Activated CD4-positive, alpha-beta T cell treated with anti-CD3 and anti-CD28 coated beads for 1 hour (primary cell): ENCODE measurements around the gene OR2T27.
"Not testable (repeated sequence)": the region's sequence is repeated elsewhere in the genome, so short reads cannot be mapped to it uniquely, and the experiment has no call there.

ENCODE experiments used
- DNase-seq: peaks from one replicate; pipeline ENCODE4 v3.0.0-alpha.2; 2020

The OR2T27 gene

GRCh38 chr1:248639652-248640051 is 15.7 kb downstream of the OR2T27 start:
- not testable (repeated sequence) for DNase-seq

- DNase-seq: not testable (repeated sequence)
These were observed 18.7 kb downstream of the OR2T27 start for GRCh38 chr1:248636612-248637011.

GRCh38 chr1:248634991-248635390 is 20.3 kb downstream of the OR2T27 start, which contains the start of gene OR2T11:
Gene OR2T11 (minus strand): TSS chr1:248635091. CDS start chr1:248627128, 7,963 bp downstream.
- DNase-seq: not testable (repeated sequence)

DNA sequence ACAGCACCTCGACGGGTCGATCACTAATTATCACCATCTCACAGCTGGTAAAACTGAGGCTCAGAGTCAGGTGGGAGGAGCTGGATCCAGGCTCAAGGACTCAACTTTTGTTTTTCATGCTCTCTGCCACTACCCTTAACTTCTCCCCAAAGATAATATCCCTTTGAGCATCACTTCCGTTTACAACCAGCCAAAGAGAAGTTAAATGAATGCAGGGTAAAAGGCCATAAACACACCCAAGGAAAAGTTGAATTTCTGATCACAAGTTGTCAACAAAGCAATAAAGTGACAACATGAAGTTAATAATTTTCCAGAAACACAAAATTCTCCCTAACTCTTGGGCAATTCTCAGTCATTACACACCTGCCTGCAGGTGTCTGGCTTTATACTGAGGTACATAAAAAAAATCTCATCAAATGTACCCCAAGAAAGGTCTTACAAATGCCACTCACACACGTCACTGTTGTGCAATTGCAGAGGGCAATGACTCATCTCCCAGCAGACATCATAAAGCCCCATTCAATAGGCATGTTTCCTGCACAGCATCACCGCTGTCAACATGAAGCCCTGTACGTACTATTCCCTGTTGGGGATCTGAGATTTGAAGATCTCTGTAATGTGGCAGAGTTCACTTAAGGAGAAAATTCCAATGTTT is 23.8 kb downstream of the OR2T27 start:
- no peak for DNase-seq

GRCh38 chr1:248630551-248630950 is 24.8 kb downstream of the OR2T27 start:
- DNase-seq: no peak

DNA sequence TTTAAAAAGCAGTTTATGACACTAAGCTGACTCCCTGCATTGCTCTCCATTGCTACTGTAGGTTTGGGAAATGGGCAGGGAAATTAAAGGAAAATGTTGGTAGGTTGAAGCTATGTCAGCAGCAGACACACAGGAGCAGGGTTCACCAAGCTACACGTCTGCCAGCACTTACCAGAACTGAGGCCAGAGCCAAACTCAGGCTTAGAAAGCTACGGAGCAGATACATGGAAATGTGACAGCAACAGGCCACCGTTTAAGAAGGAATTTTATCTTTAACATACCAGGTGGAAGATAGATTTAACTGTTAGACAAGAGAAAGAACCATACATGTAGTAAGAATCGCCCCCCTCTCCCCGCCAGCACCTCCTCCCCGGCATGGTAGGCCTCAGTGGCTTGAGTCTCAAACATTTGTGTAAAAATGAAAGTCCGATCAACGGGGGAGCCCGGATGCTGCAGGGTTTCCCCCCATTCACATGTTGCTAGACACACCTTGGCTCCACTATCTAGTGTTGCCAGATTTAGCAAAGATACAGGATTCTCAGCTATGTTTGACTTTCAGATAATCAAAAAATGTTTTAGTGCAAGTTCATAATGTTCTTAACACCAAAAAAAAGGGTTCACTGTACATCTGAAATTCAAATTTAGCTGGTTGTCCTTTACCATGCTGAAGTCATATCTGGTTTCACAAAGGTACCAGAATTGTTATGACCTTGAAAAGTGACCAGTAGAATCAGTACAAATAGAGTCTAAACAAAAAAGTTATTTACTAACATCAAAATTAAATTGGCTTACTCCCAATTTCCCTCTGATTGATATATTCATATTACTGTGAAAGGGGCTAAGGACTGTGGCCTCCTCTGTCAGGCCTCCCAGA is 27.1 kb downstream of the OR2T27 start:
- DNase-seq: no peak

GRCh38 chr1:248625971-248626370 is 29.4 kb downstream of the OR2T27 start:
- no peak for DNase-seq

- DNase-seq: no peak
These were observed 30.2 kb downstream of the OR2T27 start for GRCh38 chr1:248625166-248625565.

DNA sequence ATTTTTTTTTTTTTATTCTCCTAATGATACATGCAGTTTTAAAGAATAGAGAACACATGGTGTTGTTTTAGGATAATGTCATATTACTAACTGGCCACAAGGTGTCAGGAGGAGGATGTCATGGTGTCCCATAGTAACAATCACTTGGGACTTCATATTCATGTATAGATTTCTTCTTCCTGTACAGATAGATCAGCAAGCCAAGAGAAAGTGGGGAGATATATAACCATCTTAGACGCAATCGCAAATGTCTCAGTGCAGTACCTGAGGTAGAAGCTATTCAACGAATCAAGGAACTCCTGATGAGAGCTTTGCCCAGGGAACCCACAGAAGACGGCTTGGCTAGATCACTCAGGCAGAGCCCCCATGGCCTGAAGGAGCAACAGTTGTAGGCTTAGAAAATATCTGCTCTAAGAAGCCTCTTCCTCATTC is 32.7 kb downstream of the OR2T27 start:
- DNase-seq: no peak

DNA sequence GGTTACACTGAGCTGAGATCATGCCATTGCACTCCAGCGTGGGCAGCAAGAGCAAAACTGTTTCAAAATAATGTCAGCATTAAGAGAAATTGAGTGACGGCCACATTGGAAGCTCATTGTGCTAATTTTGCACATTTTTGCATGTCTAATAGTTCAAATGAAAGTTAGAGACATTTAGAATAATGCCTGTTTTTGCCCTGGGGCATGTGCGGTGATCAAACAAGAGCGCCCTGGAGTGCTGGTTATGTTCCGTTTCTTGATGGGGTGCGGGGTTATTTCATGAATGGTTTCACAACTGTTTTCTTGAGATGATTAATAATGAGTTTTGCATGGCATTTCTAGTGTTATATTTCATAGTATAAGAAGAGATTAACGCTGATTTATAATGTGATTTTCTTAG is 33.6 kb downstream of the OR2T27 start:
- no peak for DNase-seq

- no peak for DNase-seq
These were observed 36.5 kb downstream of the OR2T27 start for GRCh38 chr1:248618878-248619277.

DNA sequence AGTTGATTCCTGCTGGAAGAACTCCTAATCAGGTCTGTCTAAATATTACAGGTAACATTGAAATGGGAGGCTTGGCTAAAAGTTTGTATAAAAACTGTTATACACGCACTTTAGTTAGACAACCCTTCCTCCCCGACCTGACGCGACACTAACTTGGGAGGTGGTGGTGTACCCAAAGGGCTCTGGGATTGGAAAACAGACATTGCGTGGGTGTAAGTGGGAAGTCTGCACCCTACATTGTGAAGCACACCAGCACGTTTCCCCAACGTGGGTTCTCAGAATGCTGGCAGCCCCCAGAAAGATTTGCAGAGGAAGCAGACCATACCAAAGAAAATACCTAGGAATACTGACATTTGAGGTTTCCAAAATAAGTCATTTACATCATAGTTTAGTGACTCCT is 37.2 kb downstream of the OR2T27 start:
- no peak for DNase-seq

DNA sequence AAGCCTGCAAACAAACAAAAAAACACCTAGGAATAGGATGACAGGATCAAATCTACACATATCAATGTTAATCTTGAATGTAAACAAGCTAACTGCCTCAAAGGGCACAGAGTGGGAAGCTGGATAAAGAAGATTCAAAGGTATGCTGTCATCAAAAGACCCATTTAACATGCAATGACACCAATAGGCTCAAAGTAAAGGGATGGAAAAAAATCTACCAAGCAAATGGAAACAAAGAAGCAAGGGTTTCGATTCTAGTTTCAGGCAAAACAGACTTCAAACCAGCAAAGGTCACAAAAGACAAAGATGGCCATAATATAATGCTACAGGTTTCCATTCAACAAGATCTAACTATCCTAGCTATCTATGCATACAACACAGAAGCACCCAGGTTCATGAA is 41.6 kb downstream of the OR2T27 start:
- no peak for DNase-seq

DNA sequence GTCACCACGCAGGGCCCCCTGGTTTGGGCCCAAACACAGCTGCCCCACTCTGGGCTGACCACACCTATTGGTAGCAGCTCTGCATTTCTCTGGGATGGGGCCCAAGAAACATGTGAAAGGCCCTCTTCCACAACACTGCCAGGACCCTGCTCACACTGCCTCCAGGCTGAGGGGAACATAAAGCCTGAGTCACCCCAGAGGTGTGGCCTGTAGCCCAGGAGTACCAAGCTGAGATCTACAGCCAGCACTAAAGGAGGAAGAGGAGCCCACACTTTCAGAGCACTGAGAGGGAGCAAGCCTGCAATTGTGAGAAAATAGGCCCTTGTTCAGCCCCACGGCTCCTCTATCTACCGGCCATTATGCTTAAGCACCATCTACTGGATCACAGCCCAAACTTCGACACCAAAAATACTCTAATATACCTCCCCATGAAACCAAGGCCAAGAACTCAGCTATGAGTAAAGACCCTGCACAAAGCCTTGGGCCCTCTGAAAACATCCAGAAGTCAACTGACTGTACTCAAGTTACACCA is 43.4 kb downstream of the OR2T27 start:
- no peak for DNase-seq

DNA sequence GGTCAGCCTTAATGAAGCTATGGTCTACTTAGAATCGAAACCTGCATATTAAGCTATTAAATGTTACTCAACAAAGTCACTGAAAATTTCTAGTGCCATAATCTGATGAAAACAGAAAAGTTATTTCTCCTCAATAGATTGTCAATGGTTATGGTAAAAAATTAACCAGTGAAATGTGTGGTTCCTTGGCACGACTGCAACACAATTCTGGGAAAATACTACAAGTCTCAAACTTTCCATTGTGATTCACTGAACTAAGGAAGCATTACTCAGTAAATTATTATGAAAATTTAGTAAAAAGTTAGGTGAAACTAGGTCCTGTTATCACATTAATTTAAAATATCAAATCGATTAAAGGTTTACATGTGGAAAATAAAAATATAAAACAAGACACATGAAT is 45.0 kb downstream of the OR2T27 start:
- DNase-seq: no peak
